Gastroesophageal sphincter (tissue), 4 donors: Measurements from ENCODE around the gene MXD4. TPM values are rescaled to one million over a fixed set of nuclear protein-coding genes. Genes with fewer than 3 reads are reported as not detected.
A peak's percentile ranks its signal among the peaks of the same experiment; 100 is the strongest.

Experiments
- ATAC-seq: fragments of 150-250 bp; one replicate; pipeline ENCODE4 v1.9.1; 2016; ENCODE audit warnings: mild to moderate bottlenecking, moderate library complexity
- H3K27ac ChIP-seq, 4 donors: fragments of 200-600 bp; sonication (generic) in 3 of 4; 1 replicate in 3 of 4; 2 replicates in 1 of 4; pipeline ENCODE4 v1.5.1; 2016 to 2019
- H3K27me3 ChIP-seq: fragments of 200-600 bp; sonication (generic); one replicate; pipeline ENCODE4 v1.5.1; 2019
- H3K36me3 ChIP-seq, 2 donors: fragments of 200-600 bp; sonication (generic); one replicate each; pipeline ENCODE4 v1.5.1; 2019; ENCODE audit warnings: control low read depth in 1 of 2
- H3K4me1 ChIP-seq, 3 donors: fragments of 200-600 bp; sonication (generic); 1 replicate in 2 of 3; 2 replicates in 1 of 3; pipeline ENCODE4 v1.5.1; 2016 to 2019; ENCODE audit warnings: control low read depth in 2 of 3
- H3K4me3 ChIP-seq, 2 donors: fragments of 200-600 bp; sonication (generic); one replicate each; pipeline ENCODE4 v1.5.1; 2019; ENCODE audit warnings: mild to moderate bottlenecking in 1 of 2, moderate library complexity in 1 of 2
- H3K9me3 ChIP-seq, 3 donors: fragments of 200-600 bp; sonication (generic); one replicate each; pipeline ENCODE4 v1.5.1; 2017 to 2019; ENCODE audit warnings: control low read depth in 2 of 3
- CTCF ChIP-seq, 4 experiments: fragments of 200-600 bp in 2 of 4; fragments of 450-650 bp in 2 of 4; sonication (generic) in 1 of 4; IDR thresholded peaks; one replicate each; pipeline ENCODE4 v1.5.1; 2017 to 2019; ENCODE audit warnings: antibody characterized with exemption in 4 of 4, mild to moderate bottlenecking in 2 of 4, moderate library complexity in 2 of 4
- EP300 ChIP-seq: sonication (generic); formaldehyde crosslinking; IDR thresholded peaks from one replicate; pipeline ENCODE4 v1.6.1; 2017; ENCODE audit warnings: antibody characterized with exemption, mild to moderate bottlenecking
- POLR2A ChIP-seq, 2 donors: fragments of 450-650 bp; IDR thresholded peaks; one replicate each; pipeline ENCODE4 v1.6.1; 2017; ENCODE audit warnings: antibody characterized with exemption in 2 of 2, mild to moderate bottlenecking in 2 of 2, moderate library complexity in 1 of 2
- POLR2AphosphoS5 ChIP-seq: sonication (generic); formaldehyde crosslinking; IDR thresholded peaks from one replicate; pipeline ENCODE4 v1.6.1; 2017; ENCODE audit warnings: antibody characterized with exemption
- WGBS, 2 donors: methylation state at CpG; one replicate each; pipeline ENCODE4 v1.1.5; 2018; ENCODE audit warnings: low coverage in 1 of 2; 5-methylcytosine and 5-hydroxymethylcytosine counted together
- total RNA-seq, 4 donors: library from RNA; depleted of rRNA; stranded (reverse); fragments of >200 nt; gene quantifications; one replicate each; pipeline ENCODE4 v1.1.0, GENCODE V29; 2016

MXD4 gene, protein sequence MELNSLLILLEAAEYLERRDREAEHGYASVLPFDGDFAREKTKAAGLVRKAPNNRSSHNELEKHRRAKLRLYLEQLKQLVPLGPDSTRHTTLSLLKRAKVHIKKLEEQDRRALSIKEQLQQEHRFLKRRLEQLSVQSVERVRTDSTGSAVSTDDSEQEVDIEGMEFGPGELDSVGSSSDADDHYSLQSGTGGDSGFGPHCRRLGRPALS
- 10 to 100 TPM; 36.1 to 76.2 (median 55.6) TPM for total RNA-seq

GRCh38 chr4:2261853-2262144, at the start of gene MXD4:
MXD4 (minus strand) TSS chr4:2262109; CDS start chr4:2261980, 129 bp downstream.
- no peak for ATAC-seq
- Histone ChIP-seq H3K27ac (peak within 1 kb of the TSS; percentile 71 to 98 (median 97)), H3K36me3 (peaks cover 0 to 22% of the 10 kb centered on the region in 2 donors), H3K27me3 (no peaks in the 10 kb centered on the region), H3K4me1 (peaks cover 4 to 86% (median 56%) of the 10 kb centered on the region in 3 donors), H3K9me3 (no peaks in the 10 kb centered on the region), H3K4me3 (peak within 1 kb of the TSS; percentile 64 to 93)
- TF ChIP-seq CTCF (IDR thresholded peaks at IDR 0.05) = no peak
- TF ChIP-seq POLR2AphosphoS5 = peak; percentile 40
- TF ChIP-seq POLR2A (IDR thresholded peaks at IDR 0.05) = no peak
- whole genome bisulfite sequencing, 2 donors = no CpG with 5 or more reads among the region's 46 CpGs

DNA sequence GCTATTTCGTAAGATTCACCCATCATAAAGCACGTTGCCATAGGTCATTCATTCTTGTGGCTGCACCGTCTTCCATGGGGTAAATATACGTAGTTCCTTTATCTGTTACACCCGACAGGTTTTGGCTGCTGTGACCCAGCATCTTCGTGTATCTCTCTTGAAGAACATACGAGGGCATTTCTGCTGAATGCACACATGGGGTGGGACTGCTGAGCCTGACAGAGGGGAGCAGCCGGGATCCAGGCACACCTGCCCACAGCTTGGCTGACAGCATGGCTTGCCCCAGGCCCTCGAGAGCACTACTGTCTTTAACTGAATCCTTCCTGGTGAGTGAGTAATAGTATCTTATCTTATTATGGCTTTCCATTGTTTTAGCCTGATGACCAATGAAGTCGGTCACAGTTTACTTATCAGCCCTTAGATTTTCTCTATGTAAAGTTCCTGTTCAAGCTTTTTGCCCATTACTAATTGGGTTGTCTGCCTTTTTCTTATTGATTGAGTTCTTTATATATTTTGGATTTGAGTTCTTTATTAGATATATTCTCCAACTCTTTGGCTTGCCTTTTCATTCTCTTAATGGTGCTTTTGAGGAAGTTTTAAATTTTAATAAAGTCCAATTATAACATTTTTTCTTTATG, 45.0 kb upstream of the MXD4 start:
- no peak for ATAC-seq
- WGBS, 2 donors = 78 to 91% methylated on average over 5 to 8 of the region's 10 CpGs
- TF ChIP-seq CTCF (IDR thresholded peaks at IDR 0.05) (no peak), POLR2AphosphoS5 (no peak), EP300 (no peak), POLR2A (IDR thresholded peaks at IDR 0.05) (no peak)

DNA sequence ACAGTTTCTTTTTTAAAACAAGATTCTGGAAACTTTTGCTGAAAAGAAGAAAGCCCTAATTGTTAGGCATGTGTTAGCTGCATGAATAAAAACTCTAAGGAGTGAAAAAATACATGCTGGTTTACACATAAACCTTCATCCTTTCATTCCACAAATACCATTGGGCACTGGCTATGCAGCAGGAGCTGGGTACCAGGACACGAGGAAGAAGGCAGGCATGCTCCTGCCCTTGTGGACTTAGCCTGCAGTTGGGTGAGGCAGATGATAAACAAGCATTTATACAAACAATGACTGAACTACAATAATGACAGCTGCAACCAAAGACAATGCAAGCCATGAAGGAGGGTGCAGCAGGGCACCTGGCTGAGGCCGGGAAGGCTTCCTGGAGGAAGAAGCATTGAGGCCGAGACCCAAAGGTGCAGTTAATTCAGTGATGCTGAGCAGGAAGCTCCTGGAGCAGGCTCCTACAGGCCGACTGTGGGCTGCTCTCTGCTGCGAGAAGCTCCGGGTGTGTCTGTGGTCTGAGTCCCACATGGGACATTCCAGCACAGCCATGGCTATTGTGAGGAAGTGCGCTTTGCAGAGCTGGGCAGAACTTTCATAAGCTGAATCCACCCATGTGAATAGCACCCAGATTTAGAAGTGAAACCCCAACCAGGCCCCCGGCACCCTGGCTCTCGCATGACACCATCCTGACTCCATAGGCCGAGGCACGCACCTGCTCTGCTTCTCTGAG, 44.0 kb upstream of the MXD4 start:
- WGBS, 2 donors = 84 to 100% methylated on average over 5 of the region's 11 CpGs
- no peak overlapping the region for H3K27ac ChIP-seq
- no peak for TF ChIP-seq EP300
- TF ChIP-seq POLR2A (IDR thresholded peaks at IDR 0.05) = no peak
- TF ChIP-seq CTCF (IDR thresholded peaks at IDR 0.05) = no peak
- no peak for TF ChIP-seq POLR2AphosphoS5

More for the DNA sequence above, 45.0 kb upstream of the MXD4 start:
- Histone ChIP-seq H3K27ac (no peak overlapping the region), H3K9me3 (peaks cover 0 to 43% (median 0%) of the 10 kb centered on the region in 3 donors), H3K4me3 (no peak overlapping the region), H3K36me3 (peaks cover 0 to 21% of the 10 kb centered on the region in 2 donors), H3K27me3 (no peaks in the 10 kb centered on the region), H3K4me1 (peaks cover 0 to 2% (median 0%) of the 10 kb centered on the region in 3 donors)

DNA sequence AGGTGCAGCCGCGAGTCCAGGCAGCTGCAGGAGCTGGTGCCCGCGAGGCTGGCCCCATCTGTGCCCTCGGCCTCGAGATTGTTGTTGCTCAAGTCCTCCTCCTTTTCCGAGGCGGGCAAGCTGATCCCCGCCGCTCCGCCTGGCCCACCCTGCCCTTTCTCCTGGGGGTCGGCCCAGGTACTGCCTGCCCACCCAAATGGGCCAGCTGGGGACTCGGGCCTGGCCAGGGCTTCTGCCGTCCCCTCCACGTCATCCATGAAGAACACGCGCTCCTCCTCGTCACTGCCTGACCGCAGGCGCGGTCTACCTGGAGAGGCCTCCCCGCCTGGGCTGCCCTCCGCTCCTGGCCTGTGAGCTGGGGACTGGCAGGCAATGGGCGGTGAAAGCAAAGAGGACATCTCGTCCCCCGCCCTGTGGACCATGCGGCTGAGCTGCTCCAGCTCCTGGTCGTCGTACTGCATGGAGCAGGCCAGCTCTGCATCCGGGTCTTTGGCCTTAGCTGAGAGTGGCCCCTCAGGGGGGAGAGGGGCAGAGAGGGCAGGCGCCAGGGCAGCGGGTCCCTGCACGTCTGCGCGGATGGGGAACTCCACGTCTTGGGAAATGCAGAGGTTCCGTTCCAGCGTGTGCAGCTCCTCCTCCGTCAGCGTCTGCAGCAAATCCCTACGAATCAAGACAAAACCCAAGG, 43.1 kb upstream of the MXD4 start:
- Histone ChIP-seq H3K27me3 (no peaks in the 10 kb centered on the region), H3K36me3 (peaks cover 0 to 21% of the 10 kb centered on the region in 2 donors), H3K4me3 (no peak overlapping the region), H3K4me1 (peaks cover 0 to 9% (median 0%) of the 10 kb centered on the region in 3 donors), H3K9me3 (peaks cover 0 to 26% (median 0%) of the 10 kb centered on the region in 3 donors), H3K27ac (no peak overlapping the region)
- ATAC-seq = no peak
- 81% methylated on average over 3 of the region's 41 CpGs; no CpG with 5 or more reads in 1 of the 2 donors for WGBS, 2 donors
- TF ChIP-seq POLR2A (IDR thresholded peaks at IDR 0.05) (no peak), EP300 (no peak), CTCF (IDR thresholded peaks at IDR 0.05) (no peak), POLR2AphosphoS5 (no peak)

More for the DNA sequence above, 44.0 kb upstream of the MXD4 start:
- no peaks in the 10 kb centered on the region for H3K27me3 ChIP-seq
- no peak overlapping the region for H3K4me3 ChIP-seq
- ATAC-seq = no peak
- H3K4me1 ChIP-seq = peaks cover 0 to 9% (median 0%) of the 10 kb centered on the region in 3 donors
- H3K36me3 ChIP-seq = peaks cover 0 to 21% of the 10 kb centered on the region in 2 donors
- H3K9me3 ChIP-seq = peaks cover 0 to 34% (median 0%) of the 10 kb centered on the region in 3 donors
